GM10248 (cell line): Measurements from ENCODE around the gene CREB3L1.
"Not testable (repeated sequence)": the region's sequence is repeated elsewhere in the genome, so short reads cannot be mapped to it uniquely, and the experiment has no call there.

Experiments
- CTCF ChIA-PET: fragments of 300-600 bp; sonication (Branson Sonifier 250); formaldehyde crosslinking; extraction: SDS; loops from one replicate; lab custom pipeline; 2021; ENCODE audit warnings: antibody characterized with exemption; lab: Yijun Ruan, JAX
- POLR2A ChIA-PET: fragments of 350-650 bp; sonication (Branson Sonifier 250); formaldehyde crosslinking; extraction: SDS; loops from one replicate; lab custom pipeline; 2020; ENCODE audit warnings: antibody characterized with exemption; lab: Yijun Ruan, JAX
- DNase-seq: peaks from one replicate; pipeline ENCODE4 v3.0.0; 2012; ENCODE audit errors: extremely low spot score
- TF ChIP-seq, protein P1 (sequence below): IDR thresholded peaks from 2 replicates; pipeline ENCODE4 v1.5.1; 2012; ENCODE audit warnings: mild to moderate bottlenecking, low read depth; ENCODE audit errors: extremely low read depth, missing control alignments, control extremely low read depth

The CREB3L1 gene

DNA sequence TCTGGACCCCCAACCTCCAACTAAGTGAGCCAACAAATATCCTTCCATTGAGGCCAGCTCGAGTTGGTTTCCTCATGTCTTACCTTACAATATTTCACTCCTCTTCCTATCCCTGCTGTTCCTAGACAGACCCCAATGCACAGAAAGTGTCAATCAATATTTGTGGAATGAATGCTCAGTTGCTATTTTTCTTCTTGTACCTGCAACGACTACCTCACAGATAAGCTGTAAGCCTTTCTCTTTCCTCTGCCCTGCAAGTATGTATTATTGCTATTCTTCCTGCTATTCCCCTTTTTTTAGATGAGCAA, 26.8 kb upstream of the CREB3L1 start:
- ChIA-PET CTCF (interaction anchor here (1.4 to 6.5 kb wide), 6 partner anchors 8 to 63 kb away, joined by 3 to 54 read pairs (median 10); no protein-coding TSS in a partner anchor), POLR2A (no interaction called here)
- no peak for DNase-seq
- TF ChIP-seq, protein P1, sequence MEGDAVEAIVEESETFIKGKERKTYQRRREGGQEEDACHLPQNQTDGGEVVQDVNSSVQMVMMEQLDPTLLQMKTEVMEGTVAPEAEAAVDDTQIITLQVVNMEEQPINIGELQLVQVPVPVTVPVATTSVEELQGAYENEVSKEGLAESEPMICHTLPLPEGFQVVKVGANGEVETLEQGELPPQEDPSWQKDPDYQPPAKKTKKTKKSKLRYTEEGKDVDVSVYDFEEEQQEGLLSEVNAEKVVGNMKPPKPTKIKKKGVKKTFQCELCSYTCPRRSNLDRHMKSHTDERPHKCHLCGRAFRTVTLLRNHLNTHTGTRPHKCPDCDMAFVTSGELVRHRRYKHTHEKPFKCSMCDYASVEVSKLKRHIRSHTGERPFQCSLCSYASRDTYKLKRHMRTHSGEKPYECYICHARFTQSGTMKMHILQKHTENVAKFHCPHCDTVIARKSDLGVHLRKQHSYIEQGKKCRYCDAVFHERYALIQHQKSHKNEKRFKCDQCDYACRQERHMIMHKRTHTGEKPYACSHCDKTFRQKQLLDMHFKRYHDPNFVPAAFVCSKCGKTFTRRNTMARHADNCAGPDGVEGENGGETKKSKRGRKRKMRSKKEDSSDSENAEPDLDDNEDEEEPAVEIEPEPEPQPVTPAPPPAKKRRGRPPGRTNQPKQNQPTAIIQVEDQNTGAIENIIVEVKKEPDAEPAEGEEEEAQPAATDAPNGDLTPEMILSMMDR, result no peak

DNA sequence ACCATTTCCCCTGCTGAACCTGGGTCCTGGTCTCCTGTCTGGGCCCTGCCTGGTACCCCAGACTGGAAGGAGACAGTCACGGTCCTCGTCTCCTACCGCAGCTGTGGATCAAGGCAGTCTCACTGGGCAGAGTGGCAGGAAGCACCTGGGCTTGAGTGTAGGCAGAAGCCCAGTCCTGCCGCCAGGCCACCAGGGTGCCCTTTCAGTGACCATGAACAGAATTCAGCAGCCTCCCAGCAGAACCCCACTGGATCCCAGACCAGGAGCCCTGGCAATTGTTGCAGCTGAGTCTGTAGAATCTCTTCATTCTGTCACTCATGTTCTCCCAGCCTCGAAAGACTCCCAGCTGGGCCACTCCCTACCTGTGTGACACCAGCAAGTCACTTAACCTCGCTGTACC, 25.5 kb upstream of the CREB3L1 start:
- CTCF ChIA-PET, result interaction anchor here (6.1 to 6.5 kb wide), 2 partner anchors 12 to 58 kb away, joined by 52 to 54 read pairs; no protein-coding TSS in a partner anchor

DNA sequence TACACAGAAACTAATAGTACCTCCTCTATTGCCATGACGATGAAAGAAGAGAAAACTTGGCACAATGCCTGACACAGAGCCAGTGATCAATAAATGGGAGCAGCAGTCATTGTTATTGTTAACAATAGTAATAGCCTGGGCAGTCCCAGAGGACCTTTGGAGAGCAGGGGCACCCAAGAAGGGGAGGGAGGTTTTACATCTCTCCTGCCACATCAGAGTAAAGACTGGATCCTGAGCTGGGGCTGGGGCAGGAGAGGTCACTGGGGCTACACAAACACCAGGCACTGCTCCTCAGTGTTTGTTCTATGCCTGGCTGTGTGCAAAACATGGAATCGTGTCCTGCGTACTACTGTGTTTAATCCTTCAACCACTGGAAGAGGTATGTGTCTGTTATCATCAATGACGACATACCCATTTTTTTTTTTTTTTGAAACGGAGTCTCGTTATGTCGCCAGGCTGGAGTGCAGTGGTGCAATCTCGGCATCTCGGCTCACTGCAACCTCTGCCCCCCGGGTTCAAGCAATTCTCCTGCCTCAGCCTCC, 25.0 kb upstream of the CREB3L1 start:
- TF ChIP-seq, protein P1, result no peak
- ChIA-PET POLR2A (no interaction called here), CTCF (interaction anchor here (6.1 to 6.5 kb wide), 2 partner anchors 13 to 57 kb away, joined by 52 to 54 read pairs; no protein-coding TSS in a partner anchor)
- DNase-seq, result no peak

More for the DNA sequence above, 25.5 kb upstream of the CREB3L1 start:
- DNase-seq, result no peak
- TF ChIP-seq, protein P1, result no peak
- POLR2A ChIA-PET, result no interaction called here

DNA sequence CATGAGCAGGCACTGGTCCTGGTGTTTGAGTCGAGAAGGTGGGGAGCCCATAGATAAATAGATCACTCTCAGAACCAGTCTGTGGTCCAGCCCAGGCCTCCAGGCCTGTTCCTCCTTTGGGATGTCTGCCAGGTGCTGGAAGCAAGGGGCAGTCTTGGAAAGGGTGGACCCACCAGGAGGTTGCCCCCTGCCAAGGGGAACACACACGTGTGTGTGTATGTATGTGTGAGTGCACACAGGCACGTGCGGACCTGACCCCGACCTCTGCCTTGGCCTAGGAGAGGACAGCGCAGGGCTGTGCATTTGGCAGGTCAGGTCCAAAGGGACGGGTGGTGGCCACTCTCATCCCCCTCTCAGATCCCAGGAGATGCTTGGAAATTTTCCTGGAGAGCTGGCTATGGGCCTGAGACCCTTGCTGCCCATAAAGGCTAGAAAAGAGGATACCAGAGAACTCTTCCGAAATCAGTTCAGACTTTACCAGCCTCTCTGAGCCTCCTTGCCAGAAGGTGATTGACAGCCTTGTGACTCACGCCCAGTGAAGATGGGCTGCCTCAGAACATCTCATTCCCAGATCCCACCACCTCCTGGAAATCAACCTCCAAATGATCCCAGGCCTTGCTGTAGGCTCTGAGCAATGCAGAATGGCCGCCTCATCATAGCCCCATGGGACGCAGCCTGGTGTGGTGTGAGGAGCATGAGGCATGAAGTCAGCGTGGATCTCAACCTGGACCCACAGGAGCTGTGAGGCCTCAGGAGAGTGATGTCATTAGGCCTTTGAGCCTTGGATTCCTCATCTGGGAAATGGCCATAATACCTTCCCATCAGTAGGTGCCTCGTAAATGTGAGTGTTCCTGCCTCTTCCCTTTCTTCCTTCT, 24.0 kb upstream of the CREB3L1 start:
- ChIA-PET POLR2A (no interaction called here), CTCF (interaction anchor here (1.2 to 6.5 kb wide), 3 partner anchors 12 to 55 kb away, joined by 3 to 54 read pairs (median 3); no protein-coding TSS in a partner anchor)
- TF ChIP-seq, protein P1, result no peak
- no peak for DNase-seq

DNA sequence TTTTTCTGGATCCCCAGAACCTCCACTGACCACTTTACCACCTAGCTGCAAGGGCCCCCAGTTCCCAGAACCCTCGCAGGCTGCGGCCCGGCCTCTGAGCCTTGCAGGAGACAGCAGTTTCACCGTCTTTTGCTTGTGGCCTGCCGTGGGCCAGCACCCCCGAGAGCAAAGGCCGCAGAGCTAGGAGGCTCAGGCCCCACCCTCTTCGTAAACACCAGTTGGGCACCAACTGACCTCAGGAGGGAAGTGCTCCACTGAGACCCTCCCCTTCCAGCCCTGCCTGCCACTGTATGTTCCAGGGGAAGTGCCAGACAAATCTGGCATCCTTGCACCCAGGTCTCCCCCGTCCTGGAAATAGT, 23.4 kb upstream of the CREB3L1 start:
- CTCF ChIA-PET, result interaction anchor here (1.2 to 1.3 kb wide), 2 partner anchors 12 to 54 kb away, joined by 3 read pairs; no protein-coding TSS in a partner anchor
- DNase-seq, result no peak
- POLR2A ChIA-PET, result no interaction called here
- TF ChIP-seq, protein P1, result no peak

DNA sequence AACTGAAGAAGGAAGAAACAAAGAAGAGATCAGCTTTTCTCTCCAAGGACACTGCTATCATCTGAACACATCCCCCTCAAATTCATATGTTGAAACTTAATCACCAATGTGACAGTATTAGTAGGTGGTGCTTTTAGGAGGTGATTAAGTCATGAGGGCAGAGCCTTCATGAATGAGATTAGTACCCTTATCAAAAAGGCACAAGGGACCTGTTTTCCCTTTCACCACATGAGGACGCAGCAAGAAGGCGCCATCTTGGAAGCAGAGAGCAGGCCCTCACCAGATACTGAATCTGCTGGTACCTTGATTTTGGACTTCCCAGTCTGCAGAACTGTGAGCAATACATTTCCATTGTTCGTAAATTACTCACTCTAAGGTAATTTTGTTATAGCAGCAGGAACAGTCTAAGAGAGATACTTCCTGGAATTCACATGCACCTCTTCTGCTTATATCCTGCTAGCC, 20.9 kb upstream of the CREB3L1 start:
- CTCF ChIA-PET, result interaction anchor here (1.1 to 2.0 kb wide), 3 partner anchors 18 to 212 kb away, joined by 3 to 9 read pairs (median 3); no protein-coding TSS in a partner anchor
- no peak for DNase-seq
- TF ChIP-seq, protein P1, result no peak
- POLR2A ChIA-PET, result no interaction called here

DNA sequence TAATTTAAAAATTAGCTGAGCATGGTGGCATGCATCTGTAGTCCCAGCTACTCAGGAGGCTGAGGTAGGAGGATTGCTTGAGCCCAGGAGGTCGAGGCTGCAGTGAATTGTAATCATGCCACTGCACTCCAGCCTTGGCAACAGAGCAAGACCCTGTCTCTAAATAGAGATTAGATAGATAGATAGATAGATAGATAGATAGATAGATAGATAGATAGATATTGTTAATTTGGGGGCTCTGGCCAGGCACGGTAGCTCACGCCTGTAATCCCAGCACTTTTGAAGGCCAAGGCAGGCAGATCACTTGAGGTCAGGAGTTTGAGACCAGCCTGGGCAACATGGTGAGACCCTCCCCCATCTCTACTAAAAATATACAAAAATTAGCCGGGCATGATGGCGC, 18.1 kb upstream of the CREB3L1 start:
- CTCF ChIA-PET, result interaction anchor here (1.4 to 3.0 kb wide), 4 partner anchors 11 to 56 kb away, joined by 3 to 13 read pairs (median 9); no protein-coding TSS in a partner anchor
- POLR2A ChIA-PET, result not testable (repeated sequence)

More for the DNA sequence above, 18.1 kb upstream of the CREB3L1 start:
- DNase-seq, result not testable (repeated sequence)
